GM18873 (cell line): Measurements from ENCODE around the gene STAT5A.

Source experiments
- ATAC-seq: cut with Tn5 transposase; IDR thresholded peaks from one replicate; pipeline ENCODE4 v1.9.1; 2021; ENCODE audit warnings: mild to moderate bottlenecking, moderate library complexity, moderate number of reproducible peaks; ENCODE audit not compliant: unreplicated experiment, low FRiP score

Gene STAT5A

DNA sequence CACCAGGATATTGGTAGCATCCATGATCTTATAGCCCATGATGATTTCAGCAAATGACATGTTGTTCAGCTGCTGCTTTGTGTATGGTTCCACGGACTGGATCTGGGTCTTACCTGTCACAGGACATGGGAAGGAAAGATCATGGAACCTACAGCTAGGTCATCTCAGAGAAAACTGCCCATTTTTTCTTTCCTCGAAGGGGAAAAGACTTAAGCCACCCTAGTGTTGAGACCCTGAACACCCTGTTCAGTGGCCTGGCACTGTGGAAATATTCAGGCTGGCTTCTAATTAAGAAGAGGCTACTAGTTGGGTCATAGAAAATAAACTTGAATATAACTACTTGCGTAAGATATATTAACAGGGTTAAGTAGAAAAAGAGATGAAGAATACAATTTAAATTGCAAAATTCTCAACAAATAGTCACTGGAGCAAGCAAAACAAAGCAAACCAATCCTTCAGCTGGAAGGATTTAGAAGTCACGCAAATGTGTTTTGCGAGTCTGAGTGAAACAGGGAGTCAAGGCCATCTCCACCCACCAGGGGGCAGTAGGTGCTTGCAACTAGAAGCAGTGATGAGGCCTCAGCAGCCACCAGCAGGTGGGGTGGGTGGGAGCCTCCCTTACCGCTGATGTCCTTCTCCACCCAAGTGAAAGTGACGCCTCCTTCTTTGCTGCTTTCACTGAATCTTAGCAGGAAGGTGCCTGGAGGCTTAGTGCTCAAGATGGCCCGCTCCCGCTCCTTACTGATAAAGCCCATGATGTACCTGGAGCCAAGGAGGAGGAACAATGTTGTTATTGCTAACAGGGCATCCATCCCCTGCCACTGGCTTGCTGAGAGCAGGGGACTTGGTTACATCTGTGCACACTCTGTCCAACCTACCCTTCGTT is 34.3 kb downstream of the STAT5A start:
- ATAC-seq = no peak

GRCh38 chr17:42323268-42323773 is 35.0 kb downstream of the STAT5A start:
- ATAC-seq = no peak

DNA sequence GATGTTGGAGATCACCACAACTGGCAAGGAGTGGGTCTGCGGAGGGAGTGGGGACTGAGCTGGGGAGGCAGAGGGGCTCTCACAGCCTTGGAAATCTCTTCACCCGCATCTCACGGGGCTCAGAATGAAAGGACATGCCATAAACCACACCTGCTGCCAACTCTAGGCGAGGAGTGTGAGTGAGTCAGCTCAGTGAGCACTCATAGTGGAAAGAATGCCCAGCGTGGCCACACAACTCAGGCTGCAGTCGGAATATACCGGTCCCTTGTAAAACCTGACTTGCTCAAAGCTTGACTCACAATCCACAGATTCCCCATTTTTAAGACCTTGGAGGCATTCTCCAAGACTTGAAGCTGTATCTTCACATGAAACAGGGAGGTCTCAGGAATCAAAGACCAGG is 36.7 kb downstream of the STAT5A start:
- no peak for ATAC-seq

DNA sequence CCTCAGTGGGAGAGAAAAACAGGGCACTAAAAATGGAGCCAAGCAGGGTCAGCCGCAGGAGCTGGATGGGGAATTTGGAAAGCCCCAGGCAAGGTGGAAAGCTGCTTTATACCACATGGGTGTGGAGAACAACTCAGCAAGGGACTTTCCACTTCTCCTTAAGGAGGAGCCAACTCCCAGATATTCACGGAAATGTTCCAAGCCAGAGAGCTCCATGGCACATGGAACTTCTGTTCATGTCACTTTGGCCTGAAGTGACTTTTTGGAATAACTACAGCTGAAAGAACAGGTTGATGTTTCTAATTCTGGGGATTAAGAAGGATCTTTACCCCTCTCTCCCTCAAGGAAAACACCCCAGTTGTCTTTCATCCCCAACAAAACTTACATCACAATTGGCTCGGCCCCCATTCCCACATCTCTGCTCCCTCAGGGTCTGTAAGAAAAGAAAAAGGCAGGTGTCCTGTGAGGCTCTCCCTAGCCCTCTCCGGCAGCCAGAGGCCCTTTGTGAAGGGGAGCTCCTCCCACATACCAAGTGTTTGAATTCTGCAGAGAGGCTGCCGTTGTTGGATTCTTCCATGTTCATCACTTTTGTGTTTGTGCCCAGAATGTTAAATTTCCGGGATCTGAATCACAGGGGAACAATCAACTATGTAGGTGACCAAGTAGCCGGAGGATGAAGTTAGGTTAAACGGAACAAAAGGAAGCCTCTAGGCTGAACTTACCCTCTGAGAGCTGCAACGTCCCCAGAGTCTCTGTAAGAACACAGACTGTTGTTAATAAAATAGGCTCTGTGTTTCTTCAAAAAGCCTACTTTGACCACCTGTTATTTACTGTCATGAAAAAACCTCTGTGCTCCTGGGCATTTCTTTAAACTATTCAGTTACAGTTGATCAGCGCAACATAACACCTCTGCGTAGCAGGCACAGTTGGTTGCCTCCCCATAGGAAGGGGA is 41.0 kb downstream of the STAT5A start:
- ATAC-seq = no peak

GRCh38 chr17:42333053-42333452 is 44.8 kb downstream of the STAT5A start:
- ATAC-seq = no peak

DNA sequence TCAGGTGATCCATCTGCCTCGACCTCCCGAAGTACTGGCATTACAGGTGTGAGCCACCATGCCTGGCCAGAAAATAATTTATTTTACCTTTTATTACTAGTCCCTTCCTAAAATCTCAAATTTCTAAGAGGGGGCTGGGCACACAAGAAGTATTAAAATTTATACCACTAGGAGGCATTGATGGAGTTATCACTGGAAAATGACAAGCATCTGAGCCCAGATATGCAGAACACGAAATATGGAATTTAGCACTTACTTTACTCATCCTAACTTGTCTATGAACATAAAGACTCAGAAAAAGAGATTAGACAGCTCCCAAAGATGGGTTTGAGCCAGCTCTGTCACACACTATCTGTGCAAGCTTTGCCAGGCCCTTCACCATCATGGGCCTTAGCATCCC is 46.4 kb downstream of the STAT5A start:
- ATAC-seq = no peak

GRCh38 chr17:42337442-42337841 is 49.1 kb downstream of the STAT5A start:
- ATAC-seq = peak; percentile 65

GRCh38 chr17:42338427-42338985 is 50.2 kb downstream of the STAT5A start:
- ATAC-seq = no peak

GRCh38 chr17:42339221-42339620 is 50.9 kb downstream of the STAT5A start:
- no peak for ATAC-seq

- ATAC-seq = no peak
These were observed 52.4 kb downstream of the STAT5A start for GRCh38 chr17:42340691-42341127.

- no peak for ATAC-seq
These were observed 53.3 kb downstream of the STAT5A start for GRCh38 chr17:42341568-42341967.

- no peak for ATAC-seq
These were observed 54.1 kb downstream of the STAT5A start for GRCh38 chr17:42342242-42343008.

- ATAC-seq = no peak
These were observed 57.2 kb downstream of the STAT5A start for GRCh38 chr17:42345396-42346073.

GRCh38 chr17:42346481-42346880 is 58.2 kb downstream of the STAT5A start:
- ATAC-seq = no peak

DNA sequence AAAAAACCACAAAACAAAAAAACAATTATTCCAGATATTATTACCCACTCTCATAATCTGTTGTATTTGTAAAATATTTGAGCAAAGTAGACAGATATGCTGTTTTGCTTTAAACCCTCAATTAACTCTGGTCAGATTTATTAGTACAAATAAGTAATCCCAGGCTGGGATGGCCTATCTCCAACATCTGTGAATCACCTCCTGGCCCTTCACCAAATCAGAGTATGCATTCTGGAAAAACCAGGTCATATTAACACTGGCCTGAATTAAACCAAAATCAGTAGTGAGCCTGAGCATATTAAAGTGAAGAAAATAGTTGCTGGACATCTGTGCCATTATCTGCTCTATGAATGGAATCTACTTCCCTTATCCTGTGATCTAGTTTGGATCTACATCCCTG is 58.9 kb downstream of the STAT5A start:
- ATAC-seq = no peak

DNA sequence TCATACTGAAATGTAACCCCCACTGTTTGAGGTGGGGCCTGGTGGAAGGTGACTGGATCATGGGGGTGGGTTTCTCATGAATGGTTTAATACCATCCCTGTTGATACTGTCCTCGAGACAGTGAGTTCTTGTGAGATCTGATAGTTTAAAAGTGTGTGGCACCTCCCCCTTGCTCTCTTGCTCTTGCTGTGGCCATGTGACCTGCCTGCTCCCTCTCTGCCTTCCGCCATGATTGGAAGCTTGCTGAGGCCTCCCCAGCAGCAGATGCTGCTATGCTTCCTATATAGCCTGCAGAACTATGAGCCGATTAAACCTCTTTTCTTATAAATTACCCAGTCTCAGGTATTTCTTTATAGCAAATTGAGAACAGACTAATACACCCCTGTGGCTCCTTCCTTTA is 59.3 kb downstream of the STAT5A start:
- no peak for ATAC-seq

GRCh38 chr17:42348104-42348503 is 59.8 kb downstream of the STAT5A start:
- ATAC-seq = no peak

GRCh38 chr17:42354956-42355843 is 66.9 kb downstream of the STAT5A start:
- no peak for ATAC-seq
